NCI-H1694 (cell line): ENCODE measurements around the gene TPGS2.
A peak's percentile ranks its signal among the peaks of the same experiment; 100 is the strongest.
"Not testable (repeated sequence)": the region's sequence is repeated elsewhere in the genome, so short reads cannot be mapped to it uniquely, and the experiment has no call there.

Experiments used
- DNase-seq: peaks from one replicate; lab custom pipeline; 2025; lab: John Stamatoyannopoulos, UW

Gene TPGS2

GRCh38 chr18:36772241-36772723 lies 56.5 kb downstream of the TPGS2 start:
- DNase-seq, result no peak

GRCh38 chr18:36771245-36771644 lies 57.6 kb downstream of the TPGS2 start:
- DNase-seq, result no peak

- no peak for DNase-seq
Measured at GRCh38 chr18:36770315-36770946, 58.4 kb downstream of the TPGS2 start.

GRCh38 chr18:36769611-36770314 lies 59.0 kb downstream of the TPGS2 start:
- DNase-seq, result no peak

- DNase-seq, result no peak
Measured at GRCh38 chr18:36769172-36769571, 59.6 kb downstream of the TPGS2 start.

- no peak for DNase-seq
Measured at GRCh38 chr18:36766836-36767235, 62.0 kb downstream of the TPGS2 start.

- not testable (repeated sequence) for DNase-seq
Measured at GRCh38 chr18:36762965-36763364, 65.8 kb downstream of the TPGS2 start.

GRCh38 chr18:36762074-36762473 lies 66.7 kb downstream of the TPGS2 start:
- no peak for DNase-seq

- no peak for DNase-seq
Measured at GRCh38 chr18:36761186-36761698, 67.6 kb downstream of the TPGS2 start.

- DNase-seq, result no peak
Measured at GRCh38 chr18:36760598-36760997, 68.2 kb downstream of the TPGS2 start.

- no peak for DNase-seq
Measured at GRCh38 chr18:36759167-36759776, 69.5 kb downstream of the TPGS2 start.

- DNase-seq, result no peak
Measured at GRCh38 chr18:36758623-36759022, 70.2 kb downstream of the TPGS2 start.

GRCh38 chr18:36757991-36758390 lies 70.8 kb downstream of the TPGS2 start:
- DNase-seq, result no peak

GRCh38 chr18:36757081-36757480 lies 71.7 kb downstream of the TPGS2 start:
- peak; percentile 39 for DNase-seq

GRCh38 chr18:36756242-36756641 lies 72.6 kb downstream of the TPGS2 start:
- DNase-seq, result peak; percentile 47

GRCh38 chr18:36752929-36753865 lies 75.6 kb downstream of the TPGS2 start:
- no peak for DNase-seq

GRCh38 chr18:36745219-36745975 lies 83.4 kb downstream of the TPGS2 start:
- no peak for DNase-seq

- DNase-seq, result no peak
Measured at GRCh38 chr18:36744261-36744876, 84.4 kb downstream of the TPGS2 start.
